Cardiac muscle cell (in vitro differentiated cells and primary cell): ENCODE results near the gene BPIFB1. TPM values are rescaled to one million over a fixed set of nuclear protein-coding genes. Genes with fewer than 3 reads are reported as not detected.

Experiments used
- DNase-seq, 2 donors: peaks; one replicate each; pipeline versions ENCODE4 v3.0.0 to v3.0.0-alpha.2; 2010 to 2017; ENCODE audit warnings: low read depth in 1 of 2, low spot score in 1 of 2
- H3K27ac ChIP-seq: fragments of 200-600 bp; sonication (generic); 2 replicates; pipeline ENCODE4 v1.5.1; 2016
- H3K27me3 ChIP-seq: fragments of 200-600 bp; sonication (generic); 2 replicates; pipeline ENCODE4 v1.6.0; 2016; ENCODE audit warnings: control low read depth
- H3K36me3 ChIP-seq: fragments of 200-600 bp; sonication (generic); 2 replicates; pipeline ENCODE4 v1.5.1; 2016; ENCODE audit warnings: control low read depth
- H3K4me1 ChIP-seq: fragments of 200-600 bp; sonication (generic); 2 replicates; pipeline ENCODE4 v1.8.1; 2017; ENCODE audit warnings: low read depth, mild to moderate bottlenecking, mixed run types
- H3K4me3 ChIP-seq: fragments of 200-600 bp; sonication (generic); 2 replicates; pipeline ENCODE4 v1.5.1; 2016; ENCODE audit warnings: mild to moderate bottlenecking
- H3K9me3 ChIP-seq: fragments of 200-600 bp; sonication (generic); 2 replicates; pipeline ENCODE4 v1.5.1; 2017; ENCODE audit warnings: low read depth, mild to moderate bottlenecking, control low read depth
- CTCF ChIP-seq: IDR thresholded peaks from 2 replicates; pipeline ENCODE4 v1.5.1; 2012; ENCODE audit warnings: low read depth, mild to moderate bottlenecking, low read length
- polyA plus RNA-seq: library from polyadenylated mRNA; unstranded; fragments of >200 nt; fragmentation: Nextera tagmentation; extraction: Ambion mirVana; gene quantifications from 2 replicates; pipeline ENCODE4 v1.2.1, GENCODE V29; 2016
- total RNA-seq: library from RNA; depleted of rRNA; stranded (reverse); fragments of >200 nt; gene quantifications from 2 replicates; pipeline ENCODE4 v1.2.3, GENCODE V29; 2016

The BPIFB1 gene
- total and polyA plus RNA-seq, 2 experiments from 2014 or later = not detected

DNA sequence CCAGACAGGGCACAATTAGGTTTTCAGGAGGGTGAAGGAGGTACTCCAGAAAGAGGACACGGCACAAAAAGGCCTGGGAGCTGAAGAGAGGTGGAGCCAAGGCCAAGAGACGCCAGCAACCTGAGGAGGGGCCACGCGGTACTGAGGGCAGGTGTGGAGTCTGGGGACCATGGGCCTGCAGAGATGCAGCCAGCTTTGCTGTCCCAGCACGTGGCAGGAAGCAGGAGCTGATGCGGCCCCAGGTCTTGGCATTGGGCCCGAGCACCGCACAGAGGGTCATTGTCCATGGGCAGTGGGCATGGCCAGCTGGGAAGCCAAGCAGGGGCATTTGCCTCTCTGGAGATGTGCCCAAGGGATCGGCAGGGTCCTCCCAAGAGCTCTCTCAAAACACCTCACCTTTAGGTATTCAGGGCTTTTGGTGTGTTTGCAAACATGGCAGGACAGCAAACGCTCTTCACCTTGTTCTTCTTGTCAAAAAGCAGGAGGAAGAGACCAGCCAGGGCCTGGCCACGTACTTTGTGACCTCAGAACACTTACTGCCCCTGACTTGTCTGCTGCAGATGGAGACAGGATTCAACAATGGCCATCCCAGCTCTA lies 1.4 kb upstream of the BPIFB1 start:
- Histone ChIP-seq H3K27ac (no peak overlapping the region), H3K27me3 (no peaks in the 10 kb centered on the region), H3K9me3 (no peaks in the 10 kb centered on the region), H3K4me3 (no peak overlapping the region), H3K36me3 (no peaks in the 10 kb centered on the region), H3K4me1 (no peaks in the 10 kb centered on the region)
- TF ChIP-seq CTCF = no peak
- DNase-seq = no peak

- no peaks in the 10 kb centered on the region for H3K27me3 ChIP-seq
- TF ChIP-seq CTCF = no peak
- no peak overlapping the region for H3K4me3 ChIP-seq
- H3K36me3 ChIP-seq = no peaks in the 10 kb centered on the region
- H3K4me1 ChIP-seq = no peaks in the 10 kb centered on the region
- H3K9me3 ChIP-seq = no peaks in the 10 kb centered on the region
- no peak overlapping the region for H3K27ac ChIP-seq
- DNase-seq = no peak
Measured at GRCh38 chr20:33282196-33282934, 649 bp upstream of the BPIFB1 start.

- no peaks in the 10 kb centered on the region for H3K4me1 ChIP-seq
- H3K36me3 ChIP-seq = no peaks in the 10 kb centered on the region
- no peaks in the 10 kb centered on the region for H3K9me3 ChIP-seq
- DNase-seq = no peak
- H3K27ac ChIP-seq = no peak overlapping the region
- H3K27me3 ChIP-seq = no peaks in the 10 kb centered on the region
- no peak for TF ChIP-seq CTCF
- H3K4me3 ChIP-seq = no peak overlapping the region
Measured at GRCh38 chr20:33284284-33284683, 1.3 kb downstream of the BPIFB1 start.

DNA sequence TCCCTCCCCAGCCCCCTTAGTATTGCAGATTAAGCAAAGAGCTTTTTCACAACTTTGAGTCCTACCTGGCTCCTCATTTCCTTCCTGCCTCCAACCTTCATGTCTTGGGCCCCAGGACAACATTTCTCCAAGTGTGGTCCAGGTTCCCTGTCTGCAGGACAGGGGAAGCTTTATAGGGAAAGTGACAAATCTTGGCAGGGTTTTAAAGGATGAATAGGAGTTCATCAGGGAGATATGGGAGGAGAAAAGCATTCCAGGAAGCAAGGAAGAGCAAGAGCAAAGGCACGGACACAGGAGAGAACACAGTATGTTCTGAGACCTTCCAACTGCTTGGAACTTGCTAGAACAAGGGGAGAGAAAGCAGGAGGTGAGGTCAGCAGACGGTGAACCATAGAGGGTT lies 1.9 kb downstream of the BPIFB1 start:
- Histone ChIP-seq H3K27me3 (no peaks in the 10 kb centered on the region), H3K4me3 (no peak overlapping the region), H3K36me3 (no peaks in the 10 kb centered on the region), H3K4me1 (no peaks in the 10 kb centered on the region), H3K27ac (no peak overlapping the region), H3K9me3 (no peaks in the 10 kb centered on the region)
- no peak for DNase-seq
- TF ChIP-seq CTCF = no peak

DNA sequence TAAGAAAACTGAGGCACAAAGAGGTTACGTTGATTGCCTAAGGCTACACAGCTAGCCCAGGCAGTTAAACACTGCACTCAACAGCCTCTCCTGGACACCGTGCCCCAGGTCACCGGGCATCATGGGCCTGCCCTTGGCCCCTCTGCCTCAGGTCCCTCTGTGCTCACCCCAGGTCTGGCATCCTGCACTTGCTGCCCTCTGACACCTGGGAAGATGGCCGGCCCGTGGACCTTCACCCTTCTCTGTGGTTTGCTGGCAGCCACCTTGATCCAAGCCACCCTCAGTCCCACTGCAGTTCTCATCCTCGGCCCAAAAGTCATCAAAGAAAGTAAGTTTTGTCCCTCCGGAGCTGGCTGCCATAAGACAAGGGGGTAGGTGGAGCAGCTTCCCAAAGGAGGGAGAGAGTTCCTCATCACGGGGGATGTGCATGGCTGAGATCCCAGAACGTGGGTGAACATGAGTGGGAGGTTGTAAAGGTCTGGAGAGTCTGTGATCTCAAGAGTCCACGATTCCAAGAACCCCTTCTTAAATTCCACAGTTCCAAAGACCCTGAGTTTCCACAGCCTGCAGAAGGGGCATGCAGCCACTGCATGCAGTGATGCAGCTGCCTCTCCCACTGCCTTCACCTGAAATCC lies 3.0 kb downstream of the BPIFB1 start:
- H3K9me3 ChIP-seq = no peaks in the 10 kb centered on the region
- H3K4me3 ChIP-seq = no peak overlapping the region
- DNase-seq = no peak
- no peaks in the 10 kb centered on the region for H3K36me3 ChIP-seq
- no peaks in the 10 kb centered on the region for H3K4me1 ChIP-seq
- no peak for TF ChIP-seq CTCF
- no peaks in the 10 kb centered on the region for H3K27me3 ChIP-seq
- no peak overlapping the region for H3K27ac ChIP-seq
